ENCODE measurements around the gene TANC1.

DNA sequence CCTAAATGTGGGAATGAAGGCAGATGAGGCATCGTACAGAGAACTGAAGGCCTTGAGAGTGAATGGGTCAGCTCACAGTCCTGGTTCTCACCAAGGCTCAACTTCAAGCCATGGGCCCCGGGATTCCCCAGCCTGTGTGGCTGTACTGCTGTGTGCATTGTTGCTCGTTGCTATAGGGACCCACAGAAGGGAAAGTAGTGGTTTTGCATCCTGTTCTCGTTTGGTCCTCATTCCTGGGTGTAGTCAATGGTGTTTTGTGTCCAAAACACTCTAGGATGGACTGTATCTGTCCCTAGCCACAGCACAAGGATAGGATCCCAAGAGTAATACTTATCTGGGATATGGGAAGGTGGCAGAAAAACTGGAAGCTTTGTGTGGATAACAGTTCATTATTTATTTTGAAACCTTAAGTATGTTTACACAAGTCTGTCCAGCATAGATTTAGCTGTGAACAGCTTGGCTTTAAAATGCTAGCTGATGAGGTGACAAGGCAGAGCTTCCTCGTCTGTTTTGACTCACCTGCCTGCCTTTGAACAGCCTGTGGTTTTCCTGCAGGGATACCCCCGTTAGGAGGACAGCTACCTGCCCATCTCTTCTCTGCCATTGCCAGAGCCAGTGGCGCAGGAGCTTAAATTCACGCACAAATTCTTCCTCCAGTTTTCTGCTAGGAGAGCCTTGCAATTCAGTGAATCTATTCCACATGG, 233.1 kb downstream of the TANC1 start:
- TF ChIP-seq, protein P1, sequence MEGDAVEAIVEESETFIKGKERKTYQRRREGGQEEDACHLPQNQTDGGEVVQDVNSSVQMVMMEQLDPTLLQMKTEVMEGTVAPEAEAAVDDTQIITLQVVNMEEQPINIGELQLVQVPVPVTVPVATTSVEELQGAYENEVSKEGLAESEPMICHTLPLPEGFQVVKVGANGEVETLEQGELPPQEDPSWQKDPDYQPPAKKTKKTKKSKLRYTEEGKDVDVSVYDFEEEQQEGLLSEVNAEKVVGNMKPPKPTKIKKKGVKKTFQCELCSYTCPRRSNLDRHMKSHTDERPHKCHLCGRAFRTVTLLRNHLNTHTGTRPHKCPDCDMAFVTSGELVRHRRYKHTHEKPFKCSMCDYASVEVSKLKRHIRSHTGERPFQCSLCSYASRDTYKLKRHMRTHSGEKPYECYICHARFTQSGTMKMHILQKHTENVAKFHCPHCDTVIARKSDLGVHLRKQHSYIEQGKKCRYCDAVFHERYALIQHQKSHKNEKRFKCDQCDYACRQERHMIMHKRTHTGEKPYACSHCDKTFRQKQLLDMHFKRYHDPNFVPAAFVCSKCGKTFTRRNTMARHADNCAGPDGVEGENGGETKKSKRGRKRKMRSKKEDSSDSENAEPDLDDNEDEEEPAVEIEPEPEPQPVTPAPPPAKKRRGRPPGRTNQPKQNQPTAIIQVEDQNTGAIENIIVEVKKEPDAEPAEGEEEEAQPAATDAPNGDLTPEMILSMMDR (conservative IDR thresholded peaks at IDR 0.05 in 1 of 2, IDR thresholded peaks at IDR 0.05 in 1 of 2; ENCODE audit: extremely low read depth in 1 of 2, insufficient read depth in 1 of 2, low read depth in 1 of 2, low read length in 2 of 2), result no peak
- TF ChIP-seq EZH2 (IDR thresholded peaks at IDR 0.05; ENCODE audit: borderline replicate concordance, low read length), result no peak
